Calu3 (cell line): ENCODE data around the gene PAPSS1. TPM values are rescaled to one million over a fixed set of nuclear protein-coding genes. Genes with fewer than 3 reads are reported as not detected.

Experiments
- BruUV-seq: library from RNA; stranded (reverse); fragments of 400-500 nt; replicated peaks from 2 replicates; lab custom pipeline; 2021; lab: Mats Ljungman, UMichigan
- CTCF ChIA-PET: fragments of 300-600 bp; sonication (Branson Sonifier 250); formaldehyde crosslinking; loops from one replicate; lab custom pipeline; 2022; ENCODE audit warnings: antibody characterized with exemption; lab: Charles Lee
- DNase-seq: peaks from one replicate; pipeline ENCODE4 v3.0.0; 2022
- H3K27ac Mint-ChIP-seq: one replicate; pipeline ENCODE4 v1.8.0; 2022; ENCODE audit warnings: mixed read lengths; ENCODE audit not compliant: unreplicated experiment
- H3K27me3 Mint-ChIP-seq: one replicate; pipeline ENCODE4 v1.8.0; 2022; ENCODE audit warnings: mixed read lengths; ENCODE audit not compliant: unreplicated experiment
- H3K36me3 Mint-ChIP-seq: one replicate; pipeline ENCODE4 v1.8.0; 2022; ENCODE audit warnings: mild to moderate bottlenecking, moderate library complexity, mixed read lengths; ENCODE audit not compliant: insufficient read depth, unreplicated experiment
- H3K4me1 Mint-ChIP-seq: one replicate; pipeline ENCODE4 v1.8.0; 2022; ENCODE audit warnings: mild to moderate bottlenecking, low read depth, mixed read lengths; ENCODE audit not compliant: unreplicated experiment
- H3K4me3 Mint-ChIP-seq: one replicate; pipeline ENCODE4 v1.8.0; 2022; ENCODE audit warnings: mild to moderate bottlenecking, low read depth, moderate library complexity, mixed read lengths; ENCODE audit not compliant: unreplicated experiment
- H3K9me3 Mint-ChIP-seq: one replicate; pipeline ENCODE4 v1.8.0; 2022; ENCODE audit warnings: low read depth, mixed read lengths; ENCODE audit not compliant: unreplicated experiment
- CTCF ChIP-seq: fragments of 200-600 bp; IDR thresholded peaks from one replicate; pipeline ENCODE4 v1.8.0; 2022; ENCODE audit warnings: antibody characterized with exemption; ENCODE audit not compliant: unreplicated experiment
- intact Hi-C: fragments of 100-400 bp; cut with micrococcal nuclease; formaldehyde crosslinking; loops from one replicate; pipeline ENCODE4 v1.10.0; 2022; ENCODE audit not compliant: unreplicated experiment
- total RNA-seq: library from RNA; stranded (reverse); gene quantifications from 2 replicates; pipeline ENCODE4 v1.2.3, GENCODE V29; 2022

PAPSS1 gene
- total RNA-seq, 1 experiment from 2014 or later, result 41.6 TPM

- Mint-ChIP-seq H3K27me3 (no peaks in the 10 kb centered on the region), H3K9me3 (no peaks in the 10 kb centered on the region), H3K4me3 (no peak overlapping the region), H3K36me3 (no peaks in the 10 kb centered on the region), H3K4me1 (peaks cover 15% of the 10 kb centered on the region), H3K27ac (no peak overlapping the region)
- no TSS peak for BruUV-seq
- no peak for TF ChIP-seq CTCF
- CTCF ChIA-PET, result no interaction called here
- intact Hi-C loops, result no loop called here
- DNase-seq, result no peak
Measured at GRCh38 chr4:107744532-107744931, 24.5 kb upstream of the PAPSS1 start.

GRCh38 chr4:107743532-107743931 lies 23.5 kb upstream of the PAPSS1 start:
- Mint-ChIP-seq H3K4me1 (peaks cover 11% of the 10 kb centered on the region), H3K4me3 (no peak overlapping the region), H3K27ac (no peak overlapping the region), H3K9me3 (no peaks in the 10 kb centered on the region), H3K36me3 (no peaks in the 10 kb centered on the region), H3K27me3 (no peaks in the 10 kb centered on the region)
- DNase-seq, result no peak
- no TSS peak for BruUV-seq
- intact Hi-C loops, result no loop called here
- CTCF ChIA-PET, result interaction anchor here (0.6 kb wide), 1 partner anchor 127 kb away, joined by 3 read pairs; no protein-coding TSS in a partner anchor
- TF ChIP-seq CTCF, result no peak

- Mint-ChIP-seq H3K27ac (no peak overlapping the region), H3K4me1 (peaks cover 3% of the 10 kb centered on the region), H3K36me3 (no peaks in the 10 kb centered on the region), H3K4me3 (no peak overlapping the region), H3K27me3 (no peaks in the 10 kb centered on the region), H3K9me3 (no peaks in the 10 kb centered on the region)
- BruUV-seq, result no TSS peak
- CTCF ChIA-PET, result no interaction called here
- TF ChIP-seq CTCF, result no peak
- intact Hi-C loops, result no loop called here
- no peak for DNase-seq
Measured at GRCh38 chr4:107742791-107743190, 22.8 kb upstream of the PAPSS1 start.

- H3K9me3 Mint-ChIP-seq, result no peaks in the 10 kb centered on the region
- no peak overlapping the region for H3K27ac Mint-ChIP-seq
- H3K27me3 Mint-ChIP-seq, result no peaks in the 10 kb centered on the region
- BruUV-seq, result no TSS peak
- H3K4me3 Mint-ChIP-seq, result no peak overlapping the region
- H3K4me1 Mint-ChIP-seq, result no peaks in the 10 kb centered on the region
- intact Hi-C loops, result no loop called here
- no peak for DNase-seq
- CTCF ChIA-PET, result no interaction called here
- no peak for TF ChIP-seq CTCF
- no peaks in the 10 kb centered on the region for H3K36me3 Mint-ChIP-seq
Measured at GRCh38 chr4:107742196-107742595, 22.2 kb upstream of the PAPSS1 start.
